SIG-M5 (cell line): ENCODE measurements around the gene KRT84.

Experiments used
- DNase-seq: peaks from one replicate; lab custom pipeline; 2025; lab: John Stamatoyannopoulos, UW

The KRT84 gene

DNA sequence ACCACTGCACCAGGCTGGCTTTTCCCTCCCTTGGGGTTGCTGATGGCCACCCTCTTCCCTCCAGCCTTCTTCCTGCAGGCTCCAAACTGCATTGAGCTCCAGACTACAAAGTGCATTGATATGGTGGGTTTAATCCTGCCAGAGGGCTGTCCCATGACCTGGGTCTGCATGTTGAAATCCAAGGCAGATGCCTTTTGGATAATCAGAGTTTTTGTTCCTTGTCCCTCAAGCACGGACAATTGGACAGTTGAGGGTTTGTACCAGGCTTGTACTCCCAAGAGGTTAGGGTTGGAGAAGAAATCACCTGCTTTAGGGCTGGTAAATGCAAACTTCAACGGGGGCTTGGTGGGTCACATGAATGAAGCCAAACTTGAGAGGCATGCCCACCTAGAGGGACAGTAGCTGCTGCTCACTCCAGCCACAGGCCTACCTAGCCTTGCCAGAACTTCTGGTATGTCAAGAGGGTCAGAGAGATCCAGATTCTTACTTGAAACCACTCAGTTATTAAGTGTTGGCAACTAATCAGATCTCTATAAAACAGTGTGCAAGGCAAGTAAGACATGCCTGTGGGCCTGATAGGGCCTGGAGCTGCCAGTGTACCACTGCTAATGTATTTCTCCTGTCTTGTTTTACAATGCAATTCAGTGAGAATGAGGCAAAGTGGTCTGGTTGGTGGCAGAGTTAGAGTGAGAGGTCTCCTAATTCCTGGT lies 42.5 kb downstream of the KRT84 start:
- no peak for DNase-seq

DNA sequence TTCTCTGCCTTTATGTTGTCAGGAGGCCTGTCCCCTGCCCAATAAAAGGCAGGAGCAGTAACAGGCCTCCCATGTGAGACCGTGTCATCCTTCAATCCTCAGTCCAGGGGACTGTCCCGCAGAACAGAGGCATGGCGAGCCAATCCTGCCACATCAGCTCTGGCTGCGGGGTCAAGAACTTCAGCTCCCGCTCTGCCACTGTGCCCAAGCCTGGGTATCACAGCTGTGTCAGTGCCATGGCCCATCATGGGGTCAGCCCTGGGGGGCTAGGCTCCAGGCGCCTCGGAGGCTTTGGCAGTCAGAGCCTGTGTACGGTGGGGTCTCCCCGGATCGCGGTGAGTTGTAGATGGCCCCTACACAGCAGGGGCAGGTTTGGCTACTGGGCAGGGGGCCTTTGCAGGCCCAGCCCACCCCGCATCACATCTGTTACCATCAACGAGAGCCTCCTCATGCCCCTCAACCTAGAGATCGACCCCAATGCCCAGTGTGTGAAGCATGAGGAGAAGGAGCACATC lies 44.3 kb downstream of the KRT84 start:
- no peak for DNase-seq

DNA sequence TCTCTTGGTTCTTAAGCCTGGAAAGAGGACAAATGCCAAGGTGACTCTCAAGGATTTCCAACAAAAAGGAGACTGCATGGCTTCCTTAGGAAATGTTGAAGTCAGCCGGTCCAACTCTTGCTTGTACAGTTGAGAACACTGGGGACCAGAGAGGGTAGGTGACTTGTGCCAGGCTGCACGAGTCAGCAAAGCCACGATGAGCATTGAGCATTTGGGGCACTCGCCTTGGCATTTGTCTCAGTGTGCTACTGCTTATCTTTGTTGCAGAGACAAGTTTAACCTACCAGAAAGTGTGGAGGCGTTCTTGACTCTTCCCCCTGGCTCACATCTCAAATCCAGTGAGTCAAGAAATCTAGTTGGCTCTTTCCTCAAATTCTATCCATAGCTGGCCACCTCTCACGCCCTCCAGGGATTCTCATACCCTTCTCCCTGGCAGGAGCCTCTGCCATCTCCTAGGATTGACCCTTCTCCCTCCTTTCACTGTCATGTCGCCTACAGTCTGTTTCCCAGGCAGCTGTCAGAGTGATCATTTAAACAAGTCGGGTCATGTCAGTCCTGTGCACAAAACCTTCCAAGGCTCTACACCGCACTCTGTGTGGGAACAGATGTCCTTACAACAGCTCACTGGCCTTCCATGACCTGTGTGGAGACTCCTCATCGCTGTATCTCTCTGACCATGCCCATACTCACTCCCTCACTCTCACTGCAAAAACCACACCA lies 47.1 kb downstream of the KRT84 start:
- DNase-seq = no peak

DNA sequence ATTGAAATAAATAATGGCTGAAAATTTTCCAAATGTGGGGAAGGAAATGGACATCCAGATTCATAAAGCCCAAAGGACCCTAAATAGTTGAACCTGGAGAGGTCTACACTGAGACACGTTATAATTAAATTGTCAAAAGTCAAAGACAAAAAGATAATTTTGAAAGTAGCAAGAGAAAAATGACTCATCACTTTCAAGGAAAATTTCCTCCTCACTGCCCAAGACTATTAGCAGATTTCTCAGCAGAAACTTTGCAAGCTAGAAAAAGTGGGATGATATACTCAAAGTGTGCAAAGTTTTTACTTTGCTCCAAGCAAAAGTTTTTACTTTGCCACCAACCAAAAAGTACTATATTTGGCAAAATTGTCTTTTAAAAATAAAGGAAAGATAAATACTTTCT lies 48.4 kb downstream of the KRT84 start:
- DNase-seq = no peak

DNA sequence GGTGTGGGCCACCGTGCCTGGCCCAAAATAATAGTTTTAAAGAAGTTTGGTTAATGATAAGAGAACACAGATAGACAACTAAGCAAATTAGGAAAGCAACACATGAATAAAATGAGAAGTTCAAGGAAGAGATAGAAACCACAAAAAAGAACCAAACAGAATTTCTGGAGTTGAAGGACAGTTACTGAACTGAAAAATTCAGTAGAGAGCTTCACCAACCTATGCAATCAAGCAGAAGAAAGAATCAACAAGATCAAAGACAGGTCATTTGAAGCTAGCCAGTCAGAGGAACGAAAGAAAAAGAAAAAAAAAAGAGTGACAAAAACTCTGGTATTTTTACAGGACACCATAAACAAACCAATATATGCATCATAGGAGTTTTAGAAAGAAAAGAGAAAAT lies 48.8 kb downstream of the KRT84 start:
- DNase-seq = no peak

DNA sequence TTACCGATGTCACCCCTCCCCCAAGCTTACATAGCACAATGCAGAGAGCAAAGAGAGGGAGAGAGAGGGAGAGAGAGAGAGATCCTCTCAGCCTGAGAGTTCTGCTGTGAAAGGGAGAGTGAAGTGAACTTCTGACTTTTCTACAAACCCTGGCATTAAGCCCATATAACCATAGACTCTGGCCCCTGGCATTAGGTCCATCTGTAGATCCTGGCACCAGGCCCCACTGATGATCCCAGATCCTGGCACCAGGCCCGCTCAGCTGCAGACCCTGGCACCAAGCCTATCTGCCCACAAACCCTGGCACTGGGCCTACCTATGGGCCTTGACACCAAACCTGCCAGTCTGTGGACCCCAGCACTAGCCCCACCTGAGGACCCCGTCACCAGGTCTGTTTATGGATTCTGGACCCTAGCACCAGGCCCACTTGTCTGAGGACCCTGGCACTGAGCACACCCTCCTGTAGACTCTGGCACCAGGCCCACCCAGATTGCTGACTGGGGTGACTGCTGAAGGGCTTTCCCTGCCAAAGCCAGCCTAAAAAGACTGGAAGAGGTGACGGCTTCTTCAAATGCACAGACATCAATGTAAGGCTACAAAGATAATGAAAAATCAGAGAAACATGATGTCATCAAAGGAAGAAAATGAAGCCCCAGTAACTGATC lies 49.7 kb downstream of the KRT84 start:
- no peak for DNase-seq

DNA sequence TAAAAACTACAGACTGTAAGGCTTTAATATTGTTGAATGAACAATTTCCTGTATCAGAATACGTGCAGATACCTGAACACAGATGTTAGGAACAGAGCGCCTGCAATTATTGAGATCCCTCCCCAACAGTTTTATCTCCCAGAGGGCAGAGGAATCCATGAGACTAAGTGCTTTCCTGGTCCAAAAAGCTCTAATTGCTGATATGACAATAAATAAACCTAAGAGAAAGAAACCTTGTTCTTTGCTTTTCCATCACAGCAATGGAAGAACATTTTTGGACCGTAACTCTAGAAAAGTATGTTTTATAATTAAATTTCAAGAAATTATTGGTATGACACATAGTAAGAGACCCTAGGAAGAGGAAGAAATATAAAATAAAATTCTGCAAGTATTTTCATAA lies 51.3 kb downstream of the KRT84 start:
- DNase-seq = no peak

DNA sequence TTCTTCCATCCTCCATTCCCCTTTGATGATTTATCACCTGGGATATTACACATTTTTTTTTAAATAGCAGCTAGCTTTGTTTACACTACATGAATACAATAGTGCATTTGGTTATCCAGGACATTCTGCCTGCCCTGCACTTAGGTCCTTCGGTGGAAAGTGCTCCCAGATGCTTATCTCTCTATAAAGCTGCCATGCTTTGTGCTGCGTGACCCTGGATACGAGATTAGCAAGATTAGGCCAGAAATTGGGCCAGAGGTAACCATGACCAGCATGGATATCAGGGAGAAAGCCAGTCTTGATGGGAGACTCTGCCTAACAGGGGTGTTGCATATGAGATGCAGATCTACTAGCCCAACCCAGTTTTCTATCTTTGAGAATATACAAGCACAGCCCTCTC lies 52.1 kb downstream of the KRT84 start:
- no peak for DNase-seq

DNA sequence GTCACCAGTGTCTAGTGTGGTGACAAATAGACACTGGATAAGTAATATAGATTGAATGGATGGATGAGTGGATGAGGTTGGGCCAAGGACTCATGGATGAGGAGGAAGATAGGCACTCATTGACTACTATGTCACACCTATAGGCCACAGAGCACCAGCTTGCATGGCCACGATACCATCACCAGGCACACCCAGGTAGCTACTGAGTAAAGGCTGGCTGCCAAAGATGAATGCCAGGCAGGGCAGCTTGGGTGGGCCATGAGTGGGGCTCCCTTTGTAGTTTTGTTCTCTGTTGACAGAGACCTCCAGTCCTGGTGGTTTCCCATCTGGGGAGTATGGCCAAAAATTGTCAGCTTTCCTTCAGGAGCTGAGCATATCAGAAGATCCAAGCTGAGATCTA lies 53.1 kb downstream of the KRT84 start:
- DNase-seq = no peak

DNA sequence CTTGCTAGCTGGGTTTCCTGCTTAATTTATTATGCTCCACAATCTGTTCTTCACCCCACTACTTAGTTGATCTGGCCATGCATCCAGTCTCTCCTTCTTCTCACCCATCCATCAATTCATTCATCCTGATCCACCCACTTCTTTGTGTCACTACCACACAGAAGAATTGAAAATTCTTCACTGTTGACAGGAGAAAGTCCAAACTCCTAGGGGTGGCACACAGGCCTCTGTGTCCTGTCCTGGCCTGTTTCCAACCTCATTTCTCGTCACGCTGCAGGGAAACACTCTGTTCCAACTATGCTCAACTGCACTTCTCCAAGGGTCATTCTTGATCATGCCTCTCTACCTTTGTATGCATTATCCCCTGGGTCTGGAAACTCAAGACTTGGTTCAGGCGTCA lies 53.6 kb downstream of the KRT84 start:
- no peak for DNase-seq

DNA sequence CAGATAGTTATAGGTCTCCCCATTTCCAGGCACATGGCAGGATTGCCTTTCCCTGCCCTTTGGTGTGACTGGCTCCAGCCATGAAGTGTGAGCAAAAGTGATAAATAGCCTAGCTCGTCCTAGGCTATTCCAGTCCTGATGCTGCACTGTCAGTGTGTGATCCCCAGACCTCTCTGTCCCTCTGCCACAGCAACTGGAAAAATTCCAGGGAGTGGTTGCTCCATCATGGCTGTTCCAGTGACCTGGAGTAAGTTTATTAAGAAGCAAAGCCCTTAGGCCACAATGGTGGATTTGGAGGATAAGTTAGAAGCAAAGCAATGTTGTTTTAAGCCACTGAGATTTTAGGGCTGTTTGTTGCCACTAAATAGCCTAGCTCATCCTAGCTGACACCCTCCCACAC lies 54.4 kb downstream of the KRT84 start:
- no peak for DNase-seq

DNA sequence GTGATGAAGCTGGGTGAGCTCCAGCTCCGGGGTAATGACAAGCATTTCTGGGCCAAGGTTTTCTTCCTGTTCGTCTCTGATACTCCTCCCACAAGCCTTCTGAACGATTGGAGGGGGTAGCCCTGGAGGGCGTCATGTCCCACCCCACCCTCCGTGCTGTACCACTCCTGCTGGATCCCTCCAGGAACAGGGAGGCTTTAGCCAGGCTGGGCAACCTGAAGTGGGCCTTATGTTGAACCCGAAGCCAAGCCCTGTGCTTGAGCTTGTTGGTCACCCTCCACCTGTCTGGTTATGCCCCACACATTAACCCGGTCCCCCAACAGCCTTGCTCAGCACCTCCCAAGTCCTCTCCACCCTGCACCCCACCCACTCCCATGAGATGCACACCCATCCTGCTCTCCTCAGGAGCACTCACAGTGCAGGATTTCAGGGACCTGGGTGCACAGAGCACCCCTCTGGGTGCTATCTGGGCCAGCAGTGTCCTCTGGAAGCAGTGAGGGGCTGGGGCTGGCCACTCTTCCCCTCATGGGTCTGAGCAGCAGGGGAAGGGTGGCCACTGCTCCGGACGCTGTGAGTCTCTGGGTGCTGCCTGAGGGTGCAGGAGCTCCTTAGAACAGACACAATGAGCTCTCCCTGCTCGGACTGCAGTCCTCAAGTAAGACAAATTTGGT lies 57.5 kb downstream of the KRT84 start:
- DNase-seq = no peak
